A549 (cell line): ENCODE results near the gene NPTXR. TPM values are rescaled to one million over a fixed set of nuclear protein-coding genes. Genes with fewer than 3 reads are reported as not detected.
A peak's percentile ranks its signal among the peaks of the same experiment; 100 is the strongest.

Source experiments
- ATAC-seq, 2 experiments: fragments of 200-7000 bp in 1 of 2; fragments of >200 bp in 1 of 2; cut with Nextera tagmentation in 1 of 2; cut with Tn5 transposase in 1 of 2; 3 replicates each; pipeline versions ENCODE4 v1.8.0 to v1.9.1; 2018 to 2020; ENCODE audit warnings: mild to moderate bottlenecking in 1 of 2, moderate library complexity in 1 of 2
- CTCF ChIA-PET: fragments of 300-600 bp; sonication (Branson Sonifier 250); formaldehyde crosslinking; extraction: SDS; loops from one replicate; lab custom pipeline; 2021; ENCODE audit warnings: antibody characterized with exemption, inconsistent platforms; lab: Yijun Ruan, JAX
- POLR2A ChIA-PET: fragments of 350-600 bp; formaldehyde crosslinking; extraction: SDS; loops from one replicate; lab custom pipeline; 2021; ENCODE audit warnings: antibody characterized with exemption, inconsistent platforms; lab: Yijun Ruan, JAX
- DNase-seq, 2 experiments: peaks; one replicate each; pipeline versions ENCODE4 v3.0.0 to v3.0.0-alpha.2; 2011 to 2016; ENCODE audit warnings: low read depth in 1 of 2, low spot score in 1 of 2
- FAIRE-seq: peaks from 2 replicates; lab custom pipeline; 2011; peaks lifted over from hg19 to GRCh38; lab: Jason Lieb, UNC
- H3K27ac ChIP-seq, 2 experiments: fragments of >200 bp; sonication (Bioruptor Twin); formaldehyde crosslinking; 3 replicates each; pipeline ENCODE4 v1.5.1; 2016 to 2017
- H3K4me1 ChIP-seq: fragments of >200 bp; sonication (Bioruptor Twin); formaldehyde crosslinking; 3 replicates; pipeline ENCODE4 v1.6.1; 2016
- H3K4me2 ChIP-seq: fragments of >200 bp; sonication (Bioruptor Twin); formaldehyde crosslinking; 3 replicates; pipeline ENCODE4 v1.6.1; 2016
- H3K4me3 ChIP-seq: fragments of >200 bp; sonication (Bioruptor Twin); formaldehyde crosslinking; 3 replicates; pipeline ENCODE4 v1.5.1; 2016
- H3K9me3 ChIP-seq: fragments of >200 bp; sonication (Bioruptor Twin); formaldehyde crosslinking; 3 replicates; pipeline ENCODE4 v1.6.1; 2016
- ATOH8 ChIP-seq: fragments of 250-450 bp; sonication (Bioruptor Pico); IDR thresholded peaks from 2 replicates; pipeline ENCODE4 v1.5.0; 2020; ENCODE audit warnings: low read depth, mild to moderate bottlenecking, moderate library complexity
- BHLHE40 ChIP-seq: IDR thresholded peaks from 2 replicates; pipeline ENCODE4 v1.6.1; 2012; ENCODE audit warnings: low read depth, low read length, inconsistent platforms
- CEBPB ChIP-seq, 2 experiments: fragments of >200 bp in 1 of 2; sonication (Bioruptor Twin) in 1 of 2; formaldehyde crosslinking in 1 of 2; IDR thresholded peaks; 2 replicates each; pipeline ENCODE4 v1.6.1; 2012 to 2016
- CTCF ChIP-seq: fragments of >200 bp; sonication (Bioruptor Twin); formaldehyde crosslinking; IDR thresholded peaks from 3 replicates; pipeline ENCODE4 v1.5.1; 2016
- EHF ChIP-seq: fragments of 250-450 bp; sonication (Bioruptor Pico); IDR thresholded peaks from 2 replicates; pipeline ENCODE4 v1.5.0; 2020; ENCODE audit warnings: mild to moderate bottlenecking
- EHMT2 ChIP-seq: fragments of 200-600 bp; sonication (generic); IDR thresholded peaks from 2 replicates; pipeline ENCODE4 v1.6.1; 2016; ENCODE audit warnings: antibody characterized with exemption, low read depth, mild to moderate bottlenecking, moderate library complexity
- ELK1 ChIP-seq: fragments of 150-350 bp; IDR thresholded peaks from 2 replicates; pipeline ENCODE4 v1.6.1; 2014; ENCODE audit warnings: low read depth, mild to moderate bottlenecking, low read length
- EP300 ChIP-seq, 2 experiments: fragments of >200 bp; sonication (Bioruptor Twin); formaldehyde crosslinking; IDR thresholded peaks; 2 replicates in 1 of 2; 3 replicates in 1 of 2; pipeline ENCODE4 v1.6.1; 2016 to 2017
- FOSB ChIP-seq: fragments of 250-450 bp; sonication (Bioruptor Pico); IDR thresholded peaks from 2 replicates; pipeline ENCODE4 v1.5.0; 2020; ENCODE audit warnings: mild to moderate bottlenecking, moderate library complexity
- FOSL2 ChIP-seq, 2 experiments: fragments of 450-650 bp in 1 of 2; fragments of >200 bp in 1 of 2; sonication (Bioruptor Twin) in 1 of 2; formaldehyde crosslinking; IDR thresholded peaks; 2 replicates each; pipeline versions ENCODE4 v1.5.0 to v1.6.1; 2016 to 2020; ENCODE audit warnings: mild to moderate bottlenecking in 1 of 2, moderate library complexity in 1 of 2
- FOXS1 ChIP-seq: fragments of 250-450 bp; sonication (Bioruptor Pico); IDR thresholded peaks from 2 replicates; pipeline ENCODE4 v1.5.0; 2020; ENCODE audit warnings: mild to moderate bottlenecking, moderate library complexity
- HEYL ChIP-seq: fragments of 250-450 bp; sonication (Bioruptor Pico); IDR thresholded peaks from 2 replicates; pipeline ENCODE4 v1.8.0; 2021; ENCODE audit warnings: mild to moderate bottlenecking, moderate library complexity
- HOXB5 ChIP-seq: fragments of 250-450 bp; sonication (Bioruptor Pico); IDR thresholded peaks from 2 replicates; pipeline ENCODE4 v1.5.0; 2020; ENCODE audit warnings: mild to moderate bottlenecking, moderate library complexity
- KDM5A ChIP-seq: fragments of 200-600 bp; sonication (generic); IDR thresholded peaks from 2 replicates; pipeline ENCODE4 v1.6.1; 2016; ENCODE audit warnings: antibody characterized with exemption, mild to moderate bottlenecking
- MAX ChIP-seq: IDR thresholded peaks from 2 replicates; pipeline ENCODE4 v1.6.1; 2012
- PHF8 ChIP-seq: fragments of 200-600 bp; sonication (generic); IDR thresholded peaks from 2 replicates; pipeline ENCODE4 v1.6.1; 2016; ENCODE audit warnings: low read depth, mild to moderate bottlenecking, antibody characterized with exemption, moderate library complexity, borderline replicate concordance
- POLR2AphosphoS2 ChIP-seq: conservative IDR thresholded peaks from 2 replicates; pipeline ENCODE4 v1.6.1; 2012; ENCODE audit warnings: low read length, improper control_type of control experiment, inconsistent platforms
- RCOR1 ChIP-seq: fragments of 150-350 bp; IDR thresholded peaks from 2 replicates; pipeline ENCODE4 v1.6.1; 2014; ENCODE audit warnings: antibody characterized with exemption, low read length, low read depth
- RNF2 ChIP-seq: fragments of 200-600 bp; sonication (generic); IDR thresholded peaks from 2 replicates; pipeline ENCODE4 v1.6.1; 2016; ENCODE audit warnings: low read depth, mild to moderate bottlenecking, antibody characterized with exemption, moderate library complexity, borderline replicate concordance
- TFCP2L1 ChIP-seq: fragments of 250-450 bp; sonication (Bioruptor Pico); IDR thresholded peaks from 2 replicates; pipeline ENCODE4 v1.5.0; 2021; ENCODE audit warnings: mild to moderate bottlenecking
- USF2 ChIP-seq: fragments of 450-650 bp; IDR thresholded peaks from 2 replicates; pipeline ENCODE4 v1.6.1; 2014; ENCODE audit warnings: antibody characterized with exemption
- ZC3H11A ChIP-seq: fragments of 450-650 bp; IDR thresholded peaks from 2 replicates; pipeline ENCODE4 v1.6.1; 2014; ENCODE audit warnings: antibody characterized with exemption, mild to moderate bottlenecking
- WGBS: methylation state at CpG from one replicate; pipeline ENCODE4 v1.1.6; 2017; ENCODE audit errors: missing lambda C conversion rate; 5-methylcytosine and 5-hydroxymethylcytosine counted together
- polyA plus RNA-seq, 4 experiments: library from polyadenylated mRNA; depleted of rRNA in 3 of 4; stranded (reverse); fragments of >200 nt; fragmentation: RNase III in 1 of 4; extraction: RNeasy Plus Mini Kit Qiagen cat#74134 plus additional on column Dnase treatment in 1 of 4; gene quantifications; 2 replicates in 3 of 4; 3 replicates in 1 of 4; pipeline ENCODE4 v1.2.3, GENCODE V29; 2011 to 2017

NPTXR gene
- polyA plus RNA-seq, 2 of the 4 experiments (the other 2 are of a cell fraction): 3.3 to 15.3 TPM

- no peak for FAIRE-seq
- POLR2A ChIA-PET: interaction anchor here (0.9 kb wide), 1 partner anchor 10 kb away, joined by 3 read pairs; no protein-coding TSS in a partner anchor
- H3K4me1 ChIP-seq: peaks cover 18% of the 10 kb centered on the region
- TF ChIP-seq ATOH8 (CRISPR knock-in tag): no peak
- no peak for TF ChIP-seq BHLHE40
- no peak for TF ChIP-seq KDM5A
- no peak for TF ChIP-seq EP300 (IDR thresholded peaks at IDR 0.05)
- TF ChIP-seq CEBPB (IDR thresholded peaks at IDR 0.05): no peak
- TF ChIP-seq PHF8: no peak
- TF ChIP-seq EHF (CRISPR knock-in tag): no peak
- TF ChIP-seq TFCP2L1 (CRISPR knock-in tag): no peak
- no peak for TF ChIP-seq ELK1
- TF ChIP-seq RCOR1: no peak
- no peak for TF ChIP-seq HOXB5 (CRISPR knock-in tag)
- no peak overlapping the region; the same call in 2 of the 3 replicates for H3K4me2 ChIP-seq
- CTCF ChIA-PET: interaction anchor here (1.5 to 5.7 kb wide), 4 partner anchors 11 to 82 kb away, joined by 3 to 38 read pairs (median 22); no protein-coding TSS in a partner anchor
- ATAC-seq: no peak
- DNase-seq: no peak
- no peaks in the 10 kb centered on the region for H3K9me3 ChIP-seq
- peak overlapping the region; percentile 56 to 82; a peak in 4 of 6 replicates for H3K27ac ChIP-seq
- no peak overlapping the region for H3K4me3 ChIP-seq
- WGBS: 100% methylated on average over 1 of the region's 2 CpGs
These were observed 6.6 kb upstream of the NPTXR start for GRCh38 chr22:38850399-38850798.

GRCh38 chr22:38849811-38850210 lies 6.0 kb upstream of the NPTXR start:
- POLR2A ChIA-PET: no interaction called here
- peaks cover 18% of the 10 kb centered on the region for H3K4me1 ChIP-seq
- no peak overlapping the region for H3K4me2 ChIP-seq
- H3K4me3 ChIP-seq: no peak overlapping the region
- ATAC-seq: no peak
- no peak for DNase-seq
- FAIRE-seq: no peak
- TF ChIP-seq FOXS1 (CRISPR knock-in tag): no peak
- TF ChIP-seq CTCF: no peak
- no peak for TF ChIP-seq ZC3H11A
- TF ChIP-seq USF2: no peak
- TF ChIP-seq RNF2: no peak
- no peak for TF ChIP-seq POLR2AphosphoS2
- no peak for TF ChIP-seq MAX
- CTCF ChIA-PET: interaction anchor here (1.7 to 5.6 kb wide), 2 partner anchors 11 to 20 kb away, joined by 7 to 38 read pairs; no protein-coding TSS in a partner anchor
- WGBS: 76% methylated on average over 5 of the region's 6 CpGs
- H3K9me3 ChIP-seq: no peaks in the 10 kb centered on the region
- H3K27ac ChIP-seq: no peak overlapping the region; a peak in 1 of 6 replicates

GRCh38 chr22:38846412-38846811 lies 2.6 kb upstream of the NPTXR start:
- DNase-seq (no peak), FAIRE-seq (no peak), ATAC-seq (no peak)
- H3K4me2 ChIP-seq: no peak overlapping the region
- ChIA-PET POLR2A (no interaction called here), CTCF (interaction anchor here (0.9 to 3.4 kb wide), 2 partner anchors 17 to 78 kb away, joined by 3 to 13 read pairs; no protein-coding TSS in a partner anchor)
- no peak overlapping the region for H3K4me3 ChIP-seq
- no peak overlapping the region for H3K27ac ChIP-seq
- H3K4me1 ChIP-seq: peaks cover 23% of the 10 kb centered on the region
- WGBS: 72% methylated on average over 1 of the region's 1 CpG
- TF ChIP-seq EHMT2 (no peak), FOSL2 (IDR thresholded peaks at IDR 0.05) (no peak), FOSL2 (CRISPR knock-in tag; IDR thresholded peaks at IDR 0.05) (no peak), MAX (no peak), HEYL (CRISPR knock-in tag) (no peak), CEBPB (IDR thresholded peaks at IDR 0.05) (no peak), FOSB (CRISPR knock-in tag) (no peak)
- no peaks in the 10 kb centered on the region for H3K9me3 ChIP-seq
